Measurements from ENCODE around the gene TMX2.

Gene TMX2

DNA sequence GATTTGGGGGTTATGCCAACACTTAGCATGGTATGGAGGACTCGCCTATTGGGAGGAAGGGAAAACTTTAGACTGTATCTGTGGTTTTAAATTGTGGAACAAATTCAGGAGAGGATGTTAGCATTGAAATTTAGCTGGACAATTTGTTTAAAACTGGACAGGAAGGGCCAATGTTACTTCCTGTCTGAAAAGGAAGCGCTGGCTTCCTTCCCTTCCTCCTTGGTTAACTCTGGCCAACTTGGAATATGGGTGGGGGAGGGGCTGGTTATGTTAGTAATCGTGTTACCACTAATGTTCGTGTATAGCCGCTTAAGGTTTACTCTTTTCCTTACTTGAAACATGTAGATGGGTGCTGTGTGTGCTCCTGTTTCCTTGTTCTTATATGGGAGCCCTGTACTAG is 63.1 kb downstream of the TMX2 start:
- Histone ChIP-seq H3K9me3 (ENCODE audit: low read length) (no peaks in the 10 kb centered on the region), H3K4me3 (ENCODE audit: low read depth, low read length, poor library complexity, severe bottlenecking) (no peak overlapping the region), H3K9ac (ENCODE audit: low read length) (no peak overlapping the region), H2AFZ (ENCODE audit: low read length) (no peak overlapping the region), H3K4me1 (ENCODE audit: insufficient read depth, low read length, severe bottlenecking) (no peaks in the 10 kb centered on the region), H3K36me3 (ENCODE audit: insufficient read depth, low read length) (no peaks in the 10 kb centered on the region), H3K79me2 (ENCODE audit: insufficient read depth, low read length) (no peaks in the 10 kb centered on the region), H3K27me3 (ENCODE audit: insufficient read depth, low read length) (no peaks in the 10 kb centered on the region), H3F3A (ENCODE audit: insufficient read depth, low read length) (no peaks in the 10 kb centered on the region), H3K27ac (ENCODE audit: low read depth, low read length, poor library complexity, severe bottlenecking) (no peak overlapping the region), H3K9me2 (ENCODE audit: low read depth, low read length) (no peaks in the 10 kb centered on the region), H4K20me1 (ENCODE audit: insufficient read depth, low read length) (no peaks in the 10 kb centered on the region), H3K4me2 (ENCODE audit: low read length) (no peak overlapping the region)
- no peak for TF ChIP-seq EZH2 (IDR thresholded peaks at IDR 0.05; ENCODE audit: borderline replicate concordance, low read length)

DNA sequence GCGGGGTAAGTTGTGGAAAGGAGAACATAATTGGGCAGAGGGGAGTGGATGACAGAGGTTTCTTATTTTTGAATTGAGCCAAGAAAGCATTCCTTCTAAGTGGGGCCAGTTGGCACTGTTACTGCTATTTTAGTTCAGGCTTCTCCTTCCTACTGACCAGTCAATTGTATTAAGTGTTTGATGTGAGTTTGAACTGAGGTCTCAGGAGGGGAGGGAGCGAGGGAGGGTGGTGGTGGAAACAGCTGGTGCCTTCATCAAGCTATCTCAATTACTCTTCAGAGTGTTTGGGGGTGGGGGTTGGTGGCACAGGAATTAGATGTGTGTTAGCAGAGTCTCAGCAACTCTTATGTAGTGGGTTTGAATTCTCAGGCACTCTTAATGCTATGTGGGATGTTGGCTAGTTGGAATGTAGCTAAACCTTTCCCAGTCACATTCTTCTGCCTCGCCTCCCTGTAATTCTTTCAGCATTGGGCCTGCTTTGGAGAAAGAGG is 63.7 kb downstream of the TMX2 start:
- no peak for TF ChIP-seq EZH2 (IDR thresholded peaks at IDR 0.05; ENCODE audit: borderline replicate concordance, low read length)
- TF ChIP-seq, protein P1, sequence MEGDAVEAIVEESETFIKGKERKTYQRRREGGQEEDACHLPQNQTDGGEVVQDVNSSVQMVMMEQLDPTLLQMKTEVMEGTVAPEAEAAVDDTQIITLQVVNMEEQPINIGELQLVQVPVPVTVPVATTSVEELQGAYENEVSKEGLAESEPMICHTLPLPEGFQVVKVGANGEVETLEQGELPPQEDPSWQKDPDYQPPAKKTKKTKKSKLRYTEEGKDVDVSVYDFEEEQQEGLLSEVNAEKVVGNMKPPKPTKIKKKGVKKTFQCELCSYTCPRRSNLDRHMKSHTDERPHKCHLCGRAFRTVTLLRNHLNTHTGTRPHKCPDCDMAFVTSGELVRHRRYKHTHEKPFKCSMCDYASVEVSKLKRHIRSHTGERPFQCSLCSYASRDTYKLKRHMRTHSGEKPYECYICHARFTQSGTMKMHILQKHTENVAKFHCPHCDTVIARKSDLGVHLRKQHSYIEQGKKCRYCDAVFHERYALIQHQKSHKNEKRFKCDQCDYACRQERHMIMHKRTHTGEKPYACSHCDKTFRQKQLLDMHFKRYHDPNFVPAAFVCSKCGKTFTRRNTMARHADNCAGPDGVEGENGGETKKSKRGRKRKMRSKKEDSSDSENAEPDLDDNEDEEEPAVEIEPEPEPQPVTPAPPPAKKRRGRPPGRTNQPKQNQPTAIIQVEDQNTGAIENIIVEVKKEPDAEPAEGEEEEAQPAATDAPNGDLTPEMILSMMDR (IDR thresholded peaks at IDR 0.05; ENCODE audit: low read length) = no peak
- no peak overlapping the region for H3K9ac ChIP-seq (ENCODE audit: low read length)
- no peak overlapping the region for H3K4me2 ChIP-seq (ENCODE audit: low read length)
- H3F3A ChIP-seq (ENCODE audit: insufficient read depth, low read length) = no peaks in the 10 kb centered on the region
- no peaks in the 10 kb centered on the region for H3K9me3 ChIP-seq (ENCODE audit: low read length)
- no peaks in the 10 kb centered on the region for H4K20me1 ChIP-seq (ENCODE audit: insufficient read depth, low read length)
- H3K27me3 ChIP-seq (ENCODE audit: insufficient read depth, low read length) = no peaks in the 10 kb centered on the region
- H3K79me2 ChIP-seq (ENCODE audit: insufficient read depth, low read length) = no peaks in the 10 kb centered on the region
- H2AFZ ChIP-seq (ENCODE audit: low read length) = no peak overlapping the region
- H3K4me3 ChIP-seq (ENCODE audit: low read depth, low read length, poor library complexity, severe bottlenecking) = no peak overlapping the region
- no peaks in the 10 kb centered on the region for H3K36me3 ChIP-seq (ENCODE audit: insufficient read depth, low read length)
- no peaks in the 10 kb centered on the region for H3K9me2 ChIP-seq (ENCODE audit: low read depth, low read length)
- H3K4me1 ChIP-seq (ENCODE audit: insufficient read depth, low read length, severe bottlenecking) = no peaks in the 10 kb centered on the region
- H3K27ac ChIP-seq (ENCODE audit: low read depth, low read length, poor library complexity, severe bottlenecking) = no peak overlapping the region

DNA sequence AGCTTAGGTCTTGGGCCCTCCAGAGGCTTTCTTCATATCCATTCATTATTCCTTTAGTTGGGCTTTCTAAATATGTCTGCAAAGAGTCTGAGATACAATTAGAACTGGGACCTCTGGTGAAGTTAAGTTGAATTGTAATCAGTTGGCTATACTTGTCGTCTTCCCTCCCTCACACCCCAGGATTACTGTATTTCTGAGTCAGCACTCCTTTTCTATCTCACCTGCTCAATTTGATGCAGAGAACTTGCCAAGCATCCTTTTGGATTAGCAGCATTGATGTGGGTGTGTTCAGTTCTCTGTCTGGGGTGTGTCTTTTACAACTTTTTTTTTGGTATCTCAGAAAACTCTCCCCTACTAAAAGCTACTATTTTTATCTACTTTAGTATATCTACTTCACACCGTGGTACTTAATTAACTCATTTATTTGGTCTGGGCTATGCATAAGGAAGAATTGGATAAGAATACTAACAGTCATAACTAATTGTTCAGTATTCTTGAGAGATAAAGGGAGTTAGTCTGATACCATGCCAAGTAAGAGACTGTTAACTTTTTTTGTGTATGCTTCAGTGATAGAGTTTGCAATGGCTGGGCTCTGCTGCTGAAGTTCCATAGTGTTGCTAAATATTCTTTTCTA is 64.3 kb downstream of the TMX2 start:
- no peak for TF ChIP-seq EZH2 (IDR thresholded peaks at IDR 0.05; ENCODE audit: borderline replicate concordance, low read length)
- TF ChIP-seq, protein P1 (IDR thresholded peaks at IDR 0.05; ENCODE audit: low read length) = no peak
- no peak overlapping the region for H2AFZ ChIP-seq (ENCODE audit: low read length)
- no peaks in the 10 kb centered on the region for H3F3A ChIP-seq (ENCODE audit: insufficient read depth, low read length)
- no peak overlapping the region for H3K4me3 ChIP-seq (ENCODE audit: low read depth, low read length, poor library complexity, severe bottlenecking)
- no peak overlapping the region for H3K27ac ChIP-seq (ENCODE audit: low read depth, low read length, poor library complexity, severe bottlenecking)
- H4K20me1 ChIP-seq (ENCODE audit: insufficient read depth, low read length) = no peaks in the 10 kb centered on the region
- no peak overlapping the region for H3K4me2 ChIP-seq (ENCODE audit: low read length)
- H3K27me3 ChIP-seq (ENCODE audit: insufficient read depth, low read length) = no peaks in the 10 kb centered on the region
- no peaks in the 10 kb centered on the region for H3K4me1 ChIP-seq (ENCODE audit: insufficient read depth, low read length, severe bottlenecking)
- no peaks in the 10 kb centered on the region for H3K9me2 ChIP-seq (ENCODE audit: low read depth, low read length)
- no peaks in the 10 kb centered on the region for H3K36me3 ChIP-seq (ENCODE audit: insufficient read depth, low read length)
- no peaks in the 10 kb centered on the region for H3K9me3 ChIP-seq (ENCODE audit: low read length)
- no peak overlapping the region for H3K9ac ChIP-seq (ENCODE audit: low read length)
- no peaks in the 10 kb centered on the region for H3K79me2 ChIP-seq (ENCODE audit: insufficient read depth, low read length)

DNA sequence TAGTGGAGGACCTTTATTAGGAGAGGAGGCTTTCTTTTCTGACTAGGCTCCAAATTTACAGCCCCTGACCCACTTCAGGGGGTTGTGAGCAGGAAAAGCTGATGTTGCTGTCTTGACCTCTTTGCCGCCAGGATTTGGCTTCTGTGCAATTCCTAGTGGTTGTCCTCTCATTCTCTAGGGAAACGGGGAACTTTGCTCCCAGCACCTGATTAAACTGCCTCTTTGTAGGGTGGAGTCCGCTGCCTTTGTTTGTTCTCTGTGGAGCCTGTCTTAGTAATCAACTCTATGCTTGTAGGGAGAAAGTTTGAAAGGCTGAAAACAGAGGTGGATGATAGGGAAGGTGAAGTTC is 65.5 kb downstream of the TMX2 start:
- no peaks in the 10 kb centered on the region for H3K27me3 ChIP-seq (ENCODE audit: insufficient read depth, low read length)
- TF ChIP-seq EZH2 (IDR thresholded peaks at IDR 0.05; ENCODE audit: borderline replicate concordance, low read length) = no peak
- TF ChIP-seq, protein P1 (IDR thresholded peaks at IDR 0.05; ENCODE audit: low read length) = no peak
- H3K27ac ChIP-seq (ENCODE audit: low read depth, low read length, poor library complexity, severe bottlenecking) = no peak overlapping the region
- no peaks in the 10 kb centered on the region for H3K79me2 ChIP-seq (ENCODE audit: insufficient read depth, low read length)
- no peaks in the 10 kb centered on the region for H3K36me3 ChIP-seq (ENCODE audit: insufficient read depth, low read length)
- no peaks in the 10 kb centered on the region for H3K9me3 ChIP-seq (ENCODE audit: low read length)
- no peak overlapping the region for H3K4me2 ChIP-seq (ENCODE audit: low read length)
- no peak overlapping the region for H2AFZ ChIP-seq (ENCODE audit: low read length)
- no peaks in the 10 kb centered on the region for H3K9me2 ChIP-seq (ENCODE audit: low read depth, low read length)
- H3K9ac ChIP-seq (ENCODE audit: low read length) = no peak overlapping the region
- H3K4me1 ChIP-seq (ENCODE audit: insufficient read depth, low read length, severe bottlenecking) = no peaks in the 10 kb centered on the region
- H3K4me3 ChIP-seq (ENCODE audit: low read depth, low read length, poor library complexity, severe bottlenecking) = no peak overlapping the region
- no peaks in the 10 kb centered on the region for H4K20me1 ChIP-seq (ENCODE audit: insufficient read depth, low read length)
- H3F3A ChIP-seq (ENCODE audit: insufficient read depth, low read length) = no peaks in the 10 kb centered on the region

Measured in OCI-LY1 (cell line).